Hindlimb muscle (tissue), 1 donor: ENCODE measurements around the gene EEF1G. TPM values are rescaled to one million over a fixed set of nuclear protein-coding genes. Genes with fewer than 3 reads are reported as not detected.
"Not testable (repeated sequence)": the region's sequence is repeated elsewhere in the genome, so short reads cannot be mapped to it uniquely, and the experiment has no call there.

ENCODE experiments used
- DNase-seq: peaks from one replicate; pipeline ENCODE4 v3.0.0-alpha.2; 2013
- polyA plus RNA-seq: library from polyadenylated mRNA; unstranded; fragments of 120-200 nt; gene quantifications from one replicate; pipeline ENCODE4 v1.2.1, GENCODE V29; 2013; ENCODE audit not compliant: insufficient read length

Gene EEF1G
- polyA plus RNA-seq, 1 donor = 3,451 TPM

GRCh38 chr11:62575837-62576236 is 2.1 kb upstream of the EEF1G start:
- no peak for DNase-seq

- no peak for DNase-seq
These were observed 1.5 kb upstream of the EEF1G start for GRCh38 chr11:62575156-62575555.

- peak; percentile 65 for DNase-seq
These were observed 826 bp upstream of the EEF1G start for GRCh38 chr11:62574363-62575071.

- DNase-seq = no peak
These were observed 592 bp downstream of the EEF1G start for GRCh38 chr11:62573006-62573591.

- no peak for DNase-seq
These were observed 1.3 kb downstream of the EEF1G start for GRCh38 chr11:62572431-62572830.

- DNase-seq = not testable (repeated sequence)
These were observed 2.2 kb downstream of the EEF1G start for GRCh38 chr11:62571493-62571892.

- not testable (repeated sequence) for DNase-seq
These were observed 2.8 kb downstream of the EEF1G start for GRCh38 chr11:62570903-62571302.

- DNase-seq = no peak
These were observed 4.1 kb downstream of the EEF1G start for GRCh38 chr11:62569611-62570010.

GRCh38 chr11:62567018-62567633 is 6.6 kb downstream of the EEF1G start:
- no peak for DNase-seq

- DNase-seq = no peak
These were observed 7.4 kb downstream of the EEF1G start for GRCh38 chr11:62566247-62566646.

GRCh38 chr11:62565100-62565802 is 8.4 kb downstream of the EEF1G start:
- DNase-seq = no peak

GRCh38 chr11:62561677-62562230 is 11.9 kb downstream of the EEF1G start:
- not testable (repeated sequence) for DNase-seq

GRCh38 chr11:62560566-62561103 is 13.1 kb downstream of the EEF1G start:
- no peak for DNase-seq

- DNase-seq = not testable (repeated sequence)
These were observed 14.1 kb downstream of the EEF1G start for GRCh38 chr11:62559626-62560025.

GRCh38 chr11:62559204-62559603 is 14.5 kb downstream of the EEF1G start:
- DNase-seq = no peak

GRCh38 chr11:62558669-62559068 is 15.0 kb downstream of the EEF1G start:
- DNase-seq = no peak

- no peak for DNase-seq
These were observed 16.6 kb downstream of the EEF1G start for GRCh38 chr11:62556875-62557631.

- no peak for DNase-seq
These were observed 17.4 kb downstream of the EEF1G start for GRCh38 chr11:62556108-62556874.

- DNase-seq = no peak
These were observed 18.1 kb downstream of the EEF1G start for GRCh38 chr11:62555464-62556107.

GRCh38 chr11:62554387-62555167 is 19.1 kb downstream of the EEF1G start:
- DNase-seq = no peak
